Right ventricle myocardium superior (tissue), 1 donor: ENCODE measurements around the gene SLC4A8. TPM values are rescaled to one million over a fixed set of nuclear protein-coding genes. Genes with fewer than 3 reads are reported as not detected.
"Not testable (repeated sequence)": the region's sequence is repeated elsewhere in the genome, so short reads cannot be mapped to it uniquely, and the experiment has no call there.

Experiments
- ATAC-seq: fragments of 200-7000 bp; cut with Tn5 transposase; one replicate; pipeline ENCODE4 v1.9.1; 2020; ENCODE audit warnings: mild to moderate bottlenecking; ENCODE audit not compliant: poor library complexity
- DNase-seq: peaks from one replicate; pipeline ENCODE4 v3.0.0-alpha.2; 2020
- intact Hi-C: fragments of 100-400 bp; cut with DNase I; formaldehyde crosslinking; loops from one replicate; pipeline ENCODE4 v1.11.2; 2022
- total RNA-seq: library from RNA; stranded (reverse); fragmentation: NEBNext Ultra II Directional; extraction: Animal tissue kit (Norgen Biotek cat#: 25700); gene quantifications from one replicate; pipeline ENCODE4 v1.2.1, GENCODE V29; 2021
- donor health status: DM: no; HTN: yes; CAD: no; lungs with severe emphysema.

SLC4A8 gene
- total RNA-seq, 1 donor from 2014 or later, result 0.89 TPM

GRCh38 chr12:51511546-51512260, 87.1 kb downstream of the SLC4A8 start:
- DNase-seq (no peak), ATAC-seq (no peak)
- intact Hi-C loops, result no loop called here

GRCh38 chr12:51512438-51512837, 87.8 kb downstream of the SLC4A8 start:
- intact Hi-C loops, result no loop called here
- ATAC-seq (no peak), DNase-seq (no peak)

GRCh38 chr12:51515037-51515436, 90.4 kb downstream of the SLC4A8 start:
- intact Hi-C loops, DNase-seq, ATAC-seq: not testable (repeated sequence)

- DNase-seq (no peak), ATAC-seq (no peak)
- intact Hi-C loops, result no loop called here
These were observed 92.7 kb downstream of the SLC4A8 start for GRCh38 chr12:51517316-51517715.

GRCh38 chr12:51517800-51518199, 93.2 kb downstream of the SLC4A8 start:
- intact Hi-C loops, result no loop called here
- DNase-seq, result no peak
- ATAC-seq, result no peak

GRCh38 chr12:51519755-51520154, 95.1 kb downstream of the SLC4A8 start:
- no peak for ATAC-seq
- intact Hi-C loops, result no loop called here
- DNase-seq, result no peak

- ATAC-seq, result no peak
- no peak for DNase-seq
- intact Hi-C loops, result no loop called here
These were observed 96.1 kb downstream of the SLC4A8 start for GRCh38 chr12:51520576-51521325.

- intact Hi-C loops, result no loop called here
- DNase-seq (no peak), ATAC-seq (no peak)
These were observed 97.1 kb downstream of the SLC4A8 start for GRCh38 chr12:51521554-51522276.

- DNase-seq, result no peak
- intact Hi-C loops, result no loop called here
- no peak for ATAC-seq
These were observed 98.1 kb downstream of the SLC4A8 start for GRCh38 chr12:51522696-51523095.

- no peak for ATAC-seq
- DNase-seq, result no peak
- intact Hi-C loops, result no loop called here
These were observed 99.8 kb downstream of the SLC4A8 start for GRCh38 chr12:51524386-51524901.

- intact Hi-C loops, result no loop called here
- ATAC-seq (no peak), DNase-seq (no peak)
These were observed 100.9 kb downstream of the SLC4A8 start for GRCh38 chr12:51525518-51525917.

- DNase-seq, result no peak
- intact Hi-C loops, result no loop called here
- ATAC-seq, result no peak
These were observed 103.3 kb downstream of the SLC4A8 start for GRCh38 chr12:51527966-51528365.

- intact Hi-C loops, result no loop called here
- no peak for ATAC-seq
These were observed 104.4 kb downstream of the SLC4A8 start for GRCh38 chr12:51528852-51529650.

GRCh38 chr12:51529651-51529970, 105.0 kb downstream of the SLC4A8 start:
- DNase-seq, result no peak
- no peak for ATAC-seq
- intact Hi-C loops, result no loop called here

More at GRCh38 chr12:51528852-51529650, 104.4 kb downstream of the SLC4A8 start:
- DNase-seq, result no peak

- intact Hi-C loops, result loop anchor here (5.0 kb wide), 1 partner anchor 108 kb away; the partner anchor contains the start of gene SLC4A8
- ATAC-seq, result no peak
- no peak for DNase-seq
These were observed 105.6 kb downstream of the SLC4A8 start for GRCh38 chr12:51530208-51530607.

GRCh38 chr12:51531284-51531977, 106.8 kb downstream of the SLC4A8 start:
- intact Hi-C loops, result loop anchor here (5.0 kb wide), 1 partner anchor 109 kb away; the partner anchor contains the start of gene SLC4A8
- no peak for DNase-seq
- no peak for ATAC-seq

GRCh38 chr12:51531978-51532497, 107.4 kb downstream of the SLC4A8 start:
- peak; percentile 67 for DNase-seq
- peak; percentile 90 for ATAC-seq
- intact Hi-C loops, result loop anchor here (5.0 kb wide), 1 partner anchor 110 kb away; the partner anchor contains the start of gene SLC4A8

- intact Hi-C loops, result loop anchor here (5.0 kb wide), 1 partner anchor 111 kb away; the partner anchor contains the start of gene SLC4A8
- DNase-seq (no peak), ATAC-seq (no peak)
These were observed 109.2 kb downstream of the SLC4A8 start for GRCh38 chr12:51533799-51534198.
